Endothelial cell (in vitro differentiated cells): ENCODE results near the gene MSX1. TPM values are rescaled to one million over a fixed set of nuclear protein-coding genes. Genes with fewer than 3 reads are reported as not detected.

ENCODE experiments used
- DNase-seq: peaks from one replicate; pipeline ENCODE4 v3.0.0; 2021; ENCODE audit warnings: low spot score
- H3K27ac Mint-ChIP-seq: one replicate; pipeline ENCODE4 v1.8.0; 2021; ENCODE audit warnings: mixed read lengths, inconsistent platforms; ENCODE audit not compliant: unreplicated experiment
- H3K27me3 Mint-ChIP-seq: one replicate; pipeline ENCODE4 v1.8.0; 2021; ENCODE audit warnings: mild to moderate bottlenecking, moderate library complexity, mixed read lengths, inconsistent platforms; ENCODE audit not compliant: unreplicated experiment
- H3K36me3 Mint-ChIP-seq: one replicate; pipeline ENCODE4 v1.8.0; 2021; ENCODE audit warnings: mild to moderate bottlenecking, low read depth, mixed read lengths, inconsistent platforms; ENCODE audit not compliant: unreplicated experiment
- H3K4me1 Mint-ChIP-seq: one replicate; pipeline ENCODE4 v1.8.0; 2021; ENCODE audit warnings: mild to moderate bottlenecking, mixed read lengths, inconsistent platforms; ENCODE audit not compliant: unreplicated experiment
- H3K4me3 Mint-ChIP-seq: one replicate; pipeline ENCODE4 v1.8.0; 2021; ENCODE audit warnings: mild to moderate bottlenecking, mixed read lengths, inconsistent platforms; ENCODE audit not compliant: unreplicated experiment
- H3K9me3 Mint-ChIP-seq: one replicate; pipeline ENCODE4 v1.8.0; 2021; ENCODE audit warnings: mixed read lengths, inconsistent platforms; ENCODE audit not compliant: unreplicated experiment
- CTCF ChIP-seq: fragments of 200-600 bp; sonication (generic); IDR thresholded peaks from one replicate; pipeline ENCODE4 v1.5.0; 2021; ENCODE audit warnings: antibody characterized with exemption; ENCODE audit not compliant: unreplicated experiment
- total RNA-seq: library from RNA; stranded (reverse); fragmentation: NEBNext Ultra II Directional; extraction: Animal tissue kit (Norgen Biotek cat#: 25700); gene quantifications from one replicate; pipeline ENCODE4 v1.2.1, GENCODE V29; 2021; ENCODE audit not compliant: unreplicated experiment

Gene MSX1
- total RNA-seq, 1 donor from 2014 or later = 17.4 TPM

GRCh38 chr4:4831825-4832224 lies 27.6 kb upstream of the MSX1 start:
- H3K27me3 Mint-ChIP-seq = peaks cover 1% of the 10 kb centered on the region
- H3K4me1 Mint-ChIP-seq = no peaks in the 10 kb centered on the region
- no peaks in the 10 kb centered on the region for H3K36me3 Mint-ChIP-seq
- no peaks in the 10 kb centered on the region for H3K9me3 Mint-ChIP-seq
- H3K27ac Mint-ChIP-seq = no peak overlapping the region
- DNase-seq = no peak
- no peak for TF ChIP-seq CTCF
- H3K4me3 Mint-ChIP-seq = no peak overlapping the region

- DNase-seq = no peak
- no peak overlapping the region for H3K4me3 Mint-ChIP-seq
- H3K9me3 Mint-ChIP-seq = no peaks in the 10 kb centered on the region
- H3K36me3 Mint-ChIP-seq = no peaks in the 10 kb centered on the region
- H3K27me3 Mint-ChIP-seq = peaks cover 5% of the 10 kb centered on the region
- no peak overlapping the region for H3K27ac Mint-ChIP-seq
- no peak for TF ChIP-seq CTCF
- H3K4me1 Mint-ChIP-seq = peaks cover 4% of the 10 kb centered on the region
These were observed 23.4 kb upstream of the MSX1 start for GRCh38 chr4:4836044-4836443.

GRCh38 chr4:4837316-4837715 lies 22.1 kb upstream of the MSX1 start:
- no peak for TF ChIP-seq CTCF
- H3K27ac Mint-ChIP-seq = no peak overlapping the region
- no peaks in the 10 kb centered on the region for H3K9me3 Mint-ChIP-seq
- no peak for DNase-seq
- peaks cover 5% of the 10 kb centered on the region for H3K27me3 Mint-ChIP-seq
- peaks cover 4% of the 10 kb centered on the region for H3K4me1 Mint-ChIP-seq
- no peaks in the 10 kb centered on the region for H3K36me3 Mint-ChIP-seq
- H3K4me3 Mint-ChIP-seq = no peak overlapping the region

GRCh38 chr4:4838051-4838935 lies 21.2 kb upstream of the MSX1 start:
- Mint-ChIP-seq H3K27ac (no peak overlapping the region), H3K4me1 (peaks cover 9% of the 10 kb centered on the region), H3K27me3 (peaks cover 8% of the 10 kb centered on the region), H3K9me3 (no peaks in the 10 kb centered on the region), H3K36me3 (no peaks in the 10 kb centered on the region), H3K4me3 (no peak overlapping the region)
- TF ChIP-seq CTCF = no peak
- DNase-seq = no peak
